HG03103 (cell line): ENCODE measurements around the gene PGM2L1.
"Not testable (repeated sequence)": the region's sequence is repeated elsewhere in the genome, so short reads cannot be mapped to it uniquely, and the experiment has no call there.

Experiments used
- ATAC-seq: cut with Tn5 transposase; IDR thresholded peaks from one replicate; pipeline ENCODE4 v1.9.1; 2021; ENCODE audit warnings: low read depth; ENCODE audit not compliant: unreplicated experiment

PGM2L1 gene

GRCh38 chr11:74403607-74404321 lies 5.5 kb upstream of the PGM2L1 start:
- no peak for ATAC-seq

- ATAC-seq, result no peak
Measured at GRCh38 chr11:74400606-74401005, 2.4 kb upstream of the PGM2L1 start.

GRCh38 chr11:74397501-74398243 lies 561 bp downstream of the PGM2L1 start:
- ATAC-seq, result no peak

- ATAC-seq, result no peak
Measured at GRCh38 chr11:74392256-74392655, 6.0 kb downstream of the PGM2L1 start.

- no peak for ATAC-seq
Measured at GRCh38 chr11:74391193-74391592, 7.0 kb downstream of the PGM2L1 start.

GRCh38 chr11:74390697-74391096 lies 7.5 kb downstream of the PGM2L1 start:
- no peak for ATAC-seq

GRCh38 chr11:74388678-74389327 lies 9.4 kb downstream of the PGM2L1 start:
- no peak for ATAC-seq

- no peak for ATAC-seq
Measured at GRCh38 chr11:74384641-74385040, 13.6 kb downstream of the PGM2L1 start.

- ATAC-seq, result no peak
Measured at GRCh38 chr11:74380746-74381439, 17.3 kb downstream of the PGM2L1 start.

- ATAC-seq, result no peak
Measured at GRCh38 chr11:74377689-74378088, 20.5 kb downstream of the PGM2L1 start.

GRCh38 chr11:74373382-74373781 lies 24.9 kb downstream of the PGM2L1 start:
- no peak for ATAC-seq

- no peak for ATAC-seq
Measured at GRCh38 chr11:74371269-74372052, 26.8 kb downstream of the PGM2L1 start.

GRCh38 chr11:74370123-74370522 lies 28.1 kb downstream of the PGM2L1 start:
- ATAC-seq, result no peak

- no peak for ATAC-seq
Measured at GRCh38 chr11:74367881-74368280, 30.4 kb downstream of the PGM2L1 start.

GRCh38 chr11:74366576-74366975 lies 31.7 kb downstream of the PGM2L1 start:
- no peak for ATAC-seq

- not testable (repeated sequence) for ATAC-seq
Measured at GRCh38 chr11:74365805-74366204, 32.4 kb downstream of the PGM2L1 start.

GRCh38 chr11:74357449-74357848 lies 40.8 kb downstream of the PGM2L1 start:
- no peak for ATAC-seq

- no peak for ATAC-seq
Measured at GRCh38 chr11:74355626-74356025, 42.6 kb downstream of the PGM2L1 start.

GRCh38 chr11:74354036-74354435 lies 44.2 kb downstream of the PGM2L1 start:
- ATAC-seq, result no peak

- no peak for ATAC-seq
Measured at GRCh38 chr11:74347381-74347780, 50.9 kb downstream of the PGM2L1 start.
